ENCODE data around the gene DCANP1. TPM values are rescaled to one million over a fixed set of nuclear protein-coding genes. Genes with fewer than 3 reads are reported as not detected.

The DCANP1 gene
- total and polyA plus RNA-seq, 10 of the 15 experiments (the other 5 are each of a cell fraction or from before 2014, with no cell fraction given) = 0.01 TPM; not detected in 9

DNA sequence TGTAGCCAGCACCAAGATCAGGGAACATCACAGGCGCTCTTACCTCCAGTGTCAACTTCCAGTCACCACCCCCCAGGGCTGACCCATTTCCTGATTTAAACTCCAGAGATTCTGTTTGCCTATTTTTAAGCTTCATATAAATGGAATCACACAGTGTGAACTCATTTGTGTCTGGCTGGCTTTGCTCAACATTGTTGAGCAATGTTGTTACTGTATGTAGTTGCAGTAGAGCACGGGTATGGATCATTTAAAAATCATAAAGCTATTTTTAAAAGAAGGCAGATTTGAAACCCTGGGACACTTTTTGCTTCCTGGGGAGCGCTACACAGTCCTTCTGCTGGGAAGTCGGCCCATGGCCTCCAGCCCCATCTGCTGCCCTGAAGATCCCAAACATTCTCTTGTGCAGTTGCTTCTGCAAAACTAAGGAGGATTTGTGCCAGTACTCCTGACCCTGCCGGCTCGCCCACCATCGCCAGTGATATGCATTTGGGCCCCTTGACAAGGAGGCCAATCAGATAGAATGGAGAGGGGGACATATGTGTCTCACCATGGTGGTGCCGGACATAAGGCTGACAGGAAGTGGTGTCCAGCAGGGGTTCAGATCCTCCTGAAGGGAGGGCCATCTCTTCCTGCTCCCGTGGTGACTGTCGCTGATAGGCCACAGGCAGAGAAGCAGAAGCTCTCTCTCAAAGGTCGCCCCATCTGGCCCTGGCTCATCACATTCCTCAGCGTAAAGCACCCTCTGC, 13.3 kb downstream of the DCANP1 start:
- no peaks in the 10 kb centered on the region for H3K79me2 ChIP-seq (ENCODE audit: control insufficient read depth, insufficient read depth, low read length)
- ChIA-PET CTCF (interaction anchor here (1.0 to 4.9 kb wide), 4 partner anchors 8 to 32 kb away, joined by 3 to 19 read pairs (median 5); no protein-coding TSS in a partner anchor), POLR2A (interaction anchor here (0.6 kb wide), 1 partner anchor 1446 kb away, joined by 3 read pairs; no protein-coding TSS in a partner anchor), SMC1A (ENCODE audit: uncharacterized antibody, unreplicated experiment) (no interaction called here), RAD21 (ENCODE audit: unreplicated experiment) (no interaction called here)
- H3K4me2 ChIP-seq (ENCODE audit: control insufficient read depth, insufficient read depth) = no peak overlapping the region
- H3K27me3 ChIP-seq (replicated peaks in 1 of 2; ENCODE audit: control insufficient read depth in 2 of 2, insufficient read depth in 2 of 2, low read length in 1 of 2) = no peaks in the 10 kb centered on the region; a peak in 1 of 4 replicates
- H3K4me3 ChIP-seq = no peak overlapping the region
- H3K36me3 ChIP-seq (ENCODE audit: control insufficient read depth in 2 of 2, insufficient read depth in 2 of 2, low read length in 1 of 2) = no peaks in the 10 kb centered on the region
- H3K4me1 ChIP-seq (ENCODE audit: control insufficient read depth, insufficient read depth, low read length) = peaks cover 15% of the 10 kb centered on the region
- WGBS (ENCODE audit: insufficient coverage, insufficient replicate concordance, low lambda C conversion rate, missing lambda C conversion rate) = 29% methylated on average over 12 of the region's 12 CpGs
- FAIRE-seq (no peak), DNase-seq (ENCODE audit: low read depth, low spot score) (no peak), ATAC-seq (no peak)
- intact Hi-C loops (cut with micrococcal nuclease; ENCODE audit: unreplicated experiment) = no loop called here
- TF ChIP-seq TARDBP (IDR thresholded peaks at IDR 0.05; ENCODE audit: borderline replicate concordance) (no peak), TBL1XR1 (IDR thresholded peaks at IDR 0.05; ENCODE audit: low read depth, low read length) (no peak), HDAC2 (IDR thresholded peaks at IDR 0.05) (no peak), NR2C2 (IDR thresholded peaks at IDR 0.05; ENCODE audit: borderline replicate concordance, control insufficient read depth, insufficient read length, low read depth) (no peak), ZNF622 (IDR thresholded peaks at IDR 0.05) (no peak), EP300 (IDR thresholded peaks at IDR 0.05; ENCODE audit: borderline replicate concordance in 1 of 2, control insufficient read depth in 1 of 2, low read depth in 2 of 2, low read length in 2 of 2) (no peak), HCFC1 (IDR thresholded peaks at IDR 0.05; ENCODE audit: low read length) (no peak), SREBF2 (IDR thresholded peaks at IDR 0.05; ENCODE audit: low read length) (no peak), SREBF1 (IDR thresholded peaks at IDR 0.05; ENCODE audit: low read length) (no peak), BHLHE40 (IDR thresholded peaks at IDR 0.05; ENCODE audit: borderline replicate concordance in 1 of 2, low read depth in 2 of 2, low read length in 1 of 2) (no peak)
- TF ChIP-seq, protein P1, sequence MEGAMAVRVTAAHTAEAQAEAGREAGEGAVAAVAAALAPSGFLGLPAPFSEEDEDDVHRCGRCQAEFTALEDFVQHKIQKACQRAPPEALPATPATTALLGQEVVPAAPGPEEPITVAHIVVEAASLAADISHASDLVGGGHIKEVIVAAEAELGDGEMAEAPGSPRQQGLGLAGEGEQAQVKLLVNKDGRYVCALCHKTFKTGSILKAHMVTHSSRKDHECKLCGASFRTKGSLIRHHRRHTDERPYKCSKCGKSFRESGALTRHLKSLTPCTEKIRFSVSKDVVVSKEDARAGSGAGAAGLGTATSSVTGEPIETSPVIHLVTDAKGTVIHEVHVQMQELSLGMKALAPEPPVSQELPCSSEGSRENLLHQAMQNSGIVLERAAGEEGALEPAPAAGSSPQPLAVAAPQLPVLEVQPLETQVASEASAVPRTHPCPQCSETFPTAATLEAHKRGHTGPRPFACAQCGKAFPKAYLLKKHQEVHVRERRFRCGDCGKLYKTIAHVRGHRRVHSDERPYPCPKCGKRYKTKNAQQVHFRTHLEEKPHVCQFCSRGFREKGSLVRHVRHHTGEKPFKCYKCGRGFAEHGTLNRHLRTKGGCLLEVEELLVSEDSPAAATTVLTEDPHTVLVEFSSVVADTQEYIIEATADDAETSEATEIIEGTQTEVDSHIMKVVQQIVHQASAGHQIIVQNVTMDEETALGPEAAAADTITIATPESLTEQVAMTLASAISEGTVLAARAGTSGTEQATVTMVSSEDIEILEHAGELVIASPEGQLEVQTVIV (IDR thresholded peaks at IDR 0.05; ENCODE audit: borderline replicate concordance, partially characterized antibody) = no peak
- H3K9me3 ChIP-seq (replicated peaks; ENCODE audit: control insufficient read depth, insufficient read depth, low read length) = no peaks in the 10 kb centered on the region; the same call in 2 of the 3 replicates
- in situ Hi-C loops (cut with MboI) = no loop called here
- H2AFZ ChIP-seq (ENCODE audit: control insufficient read depth, low read depth, low read length) = no peak overlapping the region
- no TSS peak for BruUV-seq (replicated peaks)
- H3K27ac ChIP-seq (ENCODE audit: control insufficient read depth, insufficient read depth) = no peak overlapping the region
- no peak overlapping the region for H3K9ac ChIP-seq (ENCODE audit: control insufficient read depth, insufficient read depth, low read length)
- H4K20me1 ChIP-seq (ENCODE audit: control insufficient read depth, insufficient read depth) = no peaks in the 10 kb centered on the region

All from GM12878 (cell line).